NK-92 (cell line): ENCODE results near the gene GRID2IP.

Source experiments
- DNase-seq: peaks from one replicate; lab custom pipeline; 2025; ENCODE audit not compliant: unreplicated experiment; lab: John Stamatoyannopoulos, UW

Gene GRID2IP

GRCh38 chr7:6528401-6529130, 22.7 kb downstream of the GRID2IP start:
- no peak for DNase-seq

- no peak for DNase-seq
Observed at GRCh38 chr7:6526997-6527378, 24.3 kb downstream of the GRID2IP start.

GRCh38 chr7:6520163-6520981, 30.9 kb downstream of the GRID2IP start:
- no peak for DNase-seq

- no peak for DNase-seq
Observed at GRCh38 chr7:6516387-6516983, 34.8 kb downstream of the GRID2IP start.

- DNase-seq: no peak
Observed at GRCh38 chr7:6513541-6513940, 37.7 kb downstream of the GRID2IP start.

GRCh38 chr7:6512892-6513291, 38.4 kb downstream of the GRID2IP start:
- no peak for DNase-seq

GRCh38 chr7:6510476-6511133, 40.7 kb downstream of the GRID2IP start:
- no peak for DNase-seq

GRCh38 chr7:6508950-6509349, 42.3 kb downstream of the GRID2IP start:
- DNase-seq: no peak

GRCh38 chr7:6508539-6508938, 42.7 kb downstream of the GRID2IP start:
- DNase-seq: no peak

- no peak for DNase-seq
Observed at GRCh38 chr7:6507906-6508305, 43.4 kb downstream of the GRID2IP start.

GRCh38 chr7:6505685-6506559, 45.3 kb downstream of the GRID2IP start:
- no peak for DNase-seq

GRCh38 chr7:6504996-6505395, 46.3 kb downstream of the GRID2IP start:
- no peak for DNase-seq

GRCh38 chr7:6502886-6503285, 48.4 kb downstream of the GRID2IP start:
- DNase-seq: no peak

GRCh38 chr7:6501586-6502564, 49.4 kb downstream of the GRID2IP start:
- no peak for DNase-seq

GRCh38 chr7:6500691-6501090, 50.6 kb downstream of the GRID2IP start:
- no peak for DNase-seq

- no peak for DNase-seq
Observed at GRCh38 chr7:6497994-6498393, 53.3 kb downstream of the GRID2IP start.

- DNase-seq: no peak
Observed at GRCh38 chr7:6497637-6497905, 53.7 kb downstream of the GRID2IP start.

- no peak for DNase-seq
Observed at GRCh38 chr7:6496842-6497636, 54.2 kb downstream of the GRID2IP start.
